Measurements from ENCODE around the gene ADAMTS12.

DNA sequence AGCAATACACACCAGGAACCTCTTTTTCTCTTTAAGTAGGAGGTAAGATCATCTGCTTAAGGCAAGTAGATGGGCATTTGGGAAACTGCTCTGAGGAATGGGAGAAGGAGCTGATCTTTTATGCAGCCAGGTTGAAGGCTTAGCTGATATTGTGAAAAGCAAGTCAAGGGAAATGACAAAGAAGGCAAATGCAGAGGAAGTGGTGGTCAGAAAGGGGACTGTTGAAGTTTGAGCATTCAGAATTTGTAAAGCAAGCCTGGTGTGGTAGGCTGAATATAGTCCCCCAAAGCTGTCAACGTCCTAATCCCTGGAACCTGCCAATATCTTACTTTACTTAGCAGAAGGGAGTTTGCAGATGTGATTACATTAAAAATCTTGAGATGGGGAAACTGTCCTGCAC is 128.9 kb downstream of the ADAMTS12 start:
- TF ChIP-seq EZH2 (IDR thresholded peaks at IDR 0.05; ENCODE audit: insufficient read depth, poor library complexity, severe bottlenecking) = no peak
- no peak for TF ChIP-seq EZH2phosphoT487 (IDR thresholded peaks at IDR 0.05; ENCODE audit: insufficient read depth, low read depth)

All from GM23248 (cell line).